AG10803 (cell line): ENCODE data around the gene BOC.
A peak's percentile ranks its signal among the peaks of the same experiment; 100 is the strongest.

ENCODE experiments used
- DNase-seq: peaks from one replicate; pipeline ENCODE4 v3.0.0; 2010; ENCODE audit warnings: low read depth
- H3K4me3 ChIP-seq: 2 replicates; pipeline ENCODE4 v1.5.1; 2011; ENCODE audit warnings: mild to moderate bottlenecking, low read length, control low read depth
- TF ChIP-seq, protein P1 (sequence below): conservative IDR thresholded peaks from 2 replicates; pipeline ENCODE4 v1.5.1; 2011; ENCODE audit warnings: mild to moderate bottlenecking, low read length, control low read depth, inconsistent platforms

The BOC gene, protein sequence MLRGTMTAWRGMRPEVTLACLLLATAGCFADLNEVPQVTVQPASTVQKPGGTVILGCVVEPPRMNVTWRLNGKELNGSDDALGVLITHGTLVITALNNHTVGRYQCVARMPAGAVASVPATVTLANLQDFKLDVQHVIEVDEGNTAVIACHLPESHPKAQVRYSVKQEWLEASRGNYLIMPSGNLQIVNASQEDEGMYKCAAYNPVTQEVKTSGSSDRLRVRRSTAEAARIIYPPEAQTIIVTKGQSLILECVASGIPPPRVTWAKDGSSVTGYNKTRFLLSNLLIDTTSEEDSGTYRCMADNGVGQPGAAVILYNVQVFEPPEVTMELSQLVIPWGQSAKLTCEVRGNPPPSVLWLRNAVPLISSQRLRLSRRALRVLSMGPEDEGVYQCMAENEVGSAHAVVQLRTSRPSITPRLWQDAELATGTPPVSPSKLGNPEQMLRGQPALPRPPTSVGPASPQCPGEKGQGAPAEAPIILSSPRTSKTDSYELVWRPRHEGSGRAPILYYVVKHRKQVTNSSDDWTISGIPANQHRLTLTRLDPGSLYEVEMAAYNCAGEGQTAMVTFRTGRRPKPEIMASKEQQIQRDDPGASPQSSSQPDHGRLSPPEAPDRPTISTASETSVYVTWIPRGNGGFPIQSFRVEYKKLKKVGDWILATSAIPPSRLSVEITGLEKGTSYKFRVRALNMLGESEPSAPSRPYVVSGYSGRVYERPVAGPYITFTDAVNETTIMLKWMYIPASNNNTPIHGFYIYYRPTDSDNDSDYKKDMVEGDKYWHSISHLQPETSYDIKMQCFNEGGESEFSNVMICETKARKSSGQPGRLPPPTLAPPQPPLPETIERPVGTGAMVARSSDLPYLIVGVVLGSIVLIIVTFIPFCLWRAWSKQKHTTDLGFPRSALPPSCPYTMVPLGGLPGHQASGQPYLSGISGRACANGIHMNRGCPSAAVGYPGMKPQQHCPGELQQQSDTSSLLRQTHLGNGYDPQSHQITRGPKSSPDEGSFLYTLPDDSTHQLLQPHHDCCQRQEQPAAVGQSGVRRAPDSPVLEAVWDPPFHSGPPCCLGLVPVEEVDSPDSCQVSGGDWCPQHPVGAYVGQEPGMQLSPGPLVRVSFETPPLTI

DNA sequence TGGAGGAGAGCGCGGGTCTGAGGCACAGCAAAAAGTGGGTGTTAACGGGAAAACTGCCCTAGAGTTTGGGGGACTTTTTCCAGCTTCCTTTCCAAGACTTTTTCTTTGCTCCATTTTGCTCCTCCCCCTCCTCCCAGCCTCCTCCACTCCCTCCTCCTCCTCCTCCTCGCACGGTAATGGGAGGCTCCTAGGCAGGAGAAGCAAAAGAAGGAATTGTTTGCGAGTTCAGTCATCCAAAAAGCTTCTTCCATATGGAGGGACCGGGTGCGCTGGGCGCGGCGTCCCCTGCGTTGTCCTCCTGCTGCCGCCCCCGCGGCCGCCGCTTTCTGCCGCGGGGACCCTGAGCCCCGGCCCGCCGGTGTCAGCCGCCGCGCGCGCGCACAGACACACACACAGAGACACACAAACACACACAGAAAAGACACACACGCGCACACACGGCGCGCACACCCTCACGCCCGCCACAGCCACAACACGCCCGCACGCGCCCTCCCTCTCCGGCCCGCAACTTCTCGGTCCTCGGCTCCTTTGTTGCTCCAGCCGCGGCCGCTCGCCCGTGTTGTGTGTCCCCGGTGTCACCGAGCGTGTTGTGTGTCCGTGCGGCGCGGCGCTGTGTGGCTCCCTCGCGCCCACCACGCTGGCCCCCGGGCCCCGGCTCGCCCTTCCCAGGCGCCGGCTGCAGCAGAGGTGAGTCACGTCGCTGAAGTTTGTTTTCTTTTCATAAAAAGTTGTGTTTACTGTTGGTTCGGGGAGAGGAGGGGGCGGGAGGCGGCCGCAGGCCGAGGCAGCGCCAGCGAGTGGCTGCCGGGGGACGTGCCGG lies at the start of gene BOC:
BOC (plus strand) TSS at position 228 of the 820 bp plus-strand sequence. CDS start 38,246 bp downstream, outside the sequence.
- peak; percentile 81 for DNase-seq
- peak within 1 kb of the TSS; percentile 85 for H3K4me3 ChIP-seq
- TF ChIP-seq, protein P1, sequence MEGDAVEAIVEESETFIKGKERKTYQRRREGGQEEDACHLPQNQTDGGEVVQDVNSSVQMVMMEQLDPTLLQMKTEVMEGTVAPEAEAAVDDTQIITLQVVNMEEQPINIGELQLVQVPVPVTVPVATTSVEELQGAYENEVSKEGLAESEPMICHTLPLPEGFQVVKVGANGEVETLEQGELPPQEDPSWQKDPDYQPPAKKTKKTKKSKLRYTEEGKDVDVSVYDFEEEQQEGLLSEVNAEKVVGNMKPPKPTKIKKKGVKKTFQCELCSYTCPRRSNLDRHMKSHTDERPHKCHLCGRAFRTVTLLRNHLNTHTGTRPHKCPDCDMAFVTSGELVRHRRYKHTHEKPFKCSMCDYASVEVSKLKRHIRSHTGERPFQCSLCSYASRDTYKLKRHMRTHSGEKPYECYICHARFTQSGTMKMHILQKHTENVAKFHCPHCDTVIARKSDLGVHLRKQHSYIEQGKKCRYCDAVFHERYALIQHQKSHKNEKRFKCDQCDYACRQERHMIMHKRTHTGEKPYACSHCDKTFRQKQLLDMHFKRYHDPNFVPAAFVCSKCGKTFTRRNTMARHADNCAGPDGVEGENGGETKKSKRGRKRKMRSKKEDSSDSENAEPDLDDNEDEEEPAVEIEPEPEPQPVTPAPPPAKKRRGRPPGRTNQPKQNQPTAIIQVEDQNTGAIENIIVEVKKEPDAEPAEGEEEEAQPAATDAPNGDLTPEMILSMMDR: no peak

DNA sequence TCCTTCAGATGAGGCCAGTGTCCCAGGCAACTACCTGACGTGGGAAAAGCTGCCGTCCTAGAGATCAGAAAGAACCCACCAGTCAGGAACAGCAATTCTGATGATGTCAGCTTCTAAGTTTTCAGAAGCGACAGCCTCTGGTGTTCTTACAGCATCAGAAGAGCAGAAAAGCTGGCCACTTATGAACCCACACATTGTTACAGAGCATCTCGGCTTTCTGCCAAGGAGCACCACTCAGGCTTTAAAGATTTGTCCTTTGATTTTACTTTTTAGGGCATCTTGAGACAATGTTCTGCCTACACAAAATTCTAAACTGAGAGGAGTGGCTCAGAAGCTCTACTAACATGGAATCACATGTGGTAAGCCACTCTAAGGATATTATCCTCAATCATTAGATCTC lies 49.7 kb upstream of the BOC start:
- TF ChIP-seq, protein P1: no peak
- no peak for DNase-seq
- H3K4me3 ChIP-seq: no peak overlapping the region

DNA sequence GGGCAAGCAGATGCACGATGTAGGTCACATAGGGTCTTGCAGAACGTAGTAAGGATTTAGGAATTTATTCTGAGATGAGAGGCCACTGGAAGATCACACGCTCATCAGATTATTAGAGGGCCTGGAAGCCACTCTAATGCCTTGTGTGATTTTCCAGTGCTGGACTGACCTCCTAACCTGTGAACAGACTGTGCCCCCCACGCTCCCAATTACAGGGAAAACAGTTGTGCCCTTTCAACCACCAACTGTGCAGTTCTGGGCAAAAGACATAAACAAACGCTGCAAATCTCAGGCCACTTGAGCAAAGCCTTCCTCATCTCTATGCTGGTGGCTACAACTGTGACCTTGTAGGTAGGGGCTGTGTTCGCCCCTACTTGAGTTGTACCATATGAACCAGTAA lies 48.2 kb upstream of the BOC start:
- TF ChIP-seq, protein P1: no peak
- DNase-seq: no peak
- H3K4me3 ChIP-seq: no peak overlapping the region

DNA sequence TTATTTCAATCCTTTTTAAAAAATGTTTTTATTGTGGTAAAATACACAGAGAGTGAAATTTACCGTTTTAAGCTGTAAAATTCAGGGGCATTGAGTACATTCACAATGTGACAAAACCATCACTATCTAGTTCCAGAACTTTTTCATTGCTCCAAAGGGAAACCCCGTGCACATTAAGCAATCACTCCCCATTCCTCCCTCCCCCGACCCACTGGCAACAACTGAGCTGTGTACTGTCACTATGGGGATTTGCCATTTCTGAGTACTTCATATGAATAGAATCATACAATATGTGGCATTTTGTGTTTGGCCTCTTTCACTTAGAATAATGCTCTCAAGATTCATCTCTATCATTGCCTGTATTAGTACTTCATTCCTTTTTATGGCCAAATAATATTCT lies 45.5 kb upstream of the BOC start:
- peak; percentile 43 for DNase-seq
- H3K4me3 ChIP-seq: no peak overlapping the region
- TF ChIP-seq, protein P1: no peak

DNA sequence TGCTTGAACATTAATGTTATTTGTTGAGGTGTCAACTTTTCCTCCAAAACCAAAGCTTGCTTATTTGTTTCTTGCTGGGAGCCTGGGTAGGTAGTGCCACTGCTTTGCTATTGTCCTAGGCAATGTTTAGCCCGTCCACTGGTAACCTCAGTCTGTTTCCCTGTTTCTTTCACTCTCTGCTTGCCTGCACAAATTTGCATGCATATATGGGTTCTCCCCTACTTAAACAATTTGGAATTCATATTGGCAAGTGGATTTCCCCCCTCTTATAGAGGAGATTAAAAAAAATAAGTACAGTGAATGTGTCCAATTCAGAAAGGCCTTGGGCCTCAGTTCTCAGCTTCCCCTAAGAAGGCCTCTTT lies 45.0 kb upstream of the BOC start:
- TF ChIP-seq, protein P1: no peak
- H3K4me3 ChIP-seq: no peak overlapping the region
- no peak for DNase-seq

DNA sequence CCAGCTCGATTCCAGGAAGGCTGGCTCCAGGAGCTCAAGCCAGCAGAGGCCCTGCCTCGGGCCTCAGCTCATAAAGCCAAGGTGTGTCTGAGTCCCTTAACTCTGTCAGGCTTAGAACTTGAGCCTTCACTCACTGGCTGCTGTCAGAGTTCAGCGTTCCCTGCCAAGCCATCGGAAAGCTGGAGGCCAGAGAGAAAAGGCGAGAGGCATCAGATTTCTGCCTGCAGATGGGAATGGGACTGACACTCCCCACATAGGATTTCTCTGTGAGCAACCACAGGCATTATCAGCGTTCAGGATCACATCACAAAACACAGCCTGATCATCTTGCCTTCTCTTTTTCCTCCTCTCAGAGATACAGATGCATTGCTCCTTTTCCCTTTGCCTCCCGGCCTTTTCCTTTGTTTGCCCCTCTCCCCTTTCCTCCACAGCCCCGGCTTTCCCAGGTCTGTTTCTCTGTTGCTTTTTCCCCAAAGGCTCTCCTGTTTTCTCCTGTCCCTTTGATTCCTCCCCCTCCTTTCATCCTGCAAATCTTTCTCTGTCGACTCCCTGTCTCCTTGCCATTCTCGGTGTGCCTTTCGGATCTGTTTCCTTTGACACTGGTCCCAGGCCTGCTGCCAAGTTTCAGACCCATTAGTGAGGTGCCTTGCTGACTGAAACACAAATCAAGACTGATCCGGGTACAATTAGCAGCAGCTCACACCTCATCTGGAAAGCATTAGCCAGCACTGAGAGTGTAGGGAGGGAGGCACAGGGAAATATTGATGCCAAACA lies 44.5 kb upstream of the BOC start:
- DNase-seq: peak; percentile 79
- H3K4me3 ChIP-seq: peak overlapping the region; percentile 18
- TF ChIP-seq, protein P1: no peak
